PFSK-1 (cell line): ENCODE measurements around the gene FAT1.
A peak's percentile ranks its signal among the peaks of the same experiment; 100 is the strongest.

Experiments
- FOXP2 ChIP-seq: optimal IDR thresholded peaks from 2 replicates; pipeline ENCODE3; 2011; ENCODE audit warnings: borderline replicate concordance, control low read depth, inconsistent platforms; ENCODE audit not compliant: insufficient read depth; ENCODE audit errors: extremely low read length, extremely low read depth
- POLR2AphosphoS5 ChIP-seq: IDR thresholded peaks from 2 replicates; pipeline ENCODE4 v1.6.1; 2012; ENCODE audit warnings: low read depth, mild to moderate bottlenecking, control low read depth, low read length, moderate library complexity
- REST ChIP-seq, 2 experiments: IDR thresholded peaks; 2 replicates each; pipeline versions ENCODE4 v1.6.1 to v1.8.0; 2011 to 2012; ENCODE audit warnings: low read depth in 2 of 2, low read length in 2 of 2, control low read depth in 1 of 2, inconsistent platforms in 1 of 2, mild to moderate bottlenecking in 1 of 2, moderate library complexity in 1 of 2; ENCODE audit not compliant: insufficient read depth in 1 of 2
- SIN3A ChIP-seq: IDR thresholded peaks from 2 replicates; pipeline ENCODE4 v1.6.1; 2012; ENCODE audit warnings: mild to moderate bottlenecking, low read length, moderate library complexity, borderline replicate concordance; ENCODE audit not compliant: insufficient read depth
- TAF1 ChIP-seq: IDR thresholded peaks from 2 replicates; pipeline ENCODE4 v1.6.1; 2012; ENCODE audit warnings: low read length, control low read depth, borderline replicate concordance; ENCODE audit not compliant: insufficient read depth

Gene FAT1

DNA sequence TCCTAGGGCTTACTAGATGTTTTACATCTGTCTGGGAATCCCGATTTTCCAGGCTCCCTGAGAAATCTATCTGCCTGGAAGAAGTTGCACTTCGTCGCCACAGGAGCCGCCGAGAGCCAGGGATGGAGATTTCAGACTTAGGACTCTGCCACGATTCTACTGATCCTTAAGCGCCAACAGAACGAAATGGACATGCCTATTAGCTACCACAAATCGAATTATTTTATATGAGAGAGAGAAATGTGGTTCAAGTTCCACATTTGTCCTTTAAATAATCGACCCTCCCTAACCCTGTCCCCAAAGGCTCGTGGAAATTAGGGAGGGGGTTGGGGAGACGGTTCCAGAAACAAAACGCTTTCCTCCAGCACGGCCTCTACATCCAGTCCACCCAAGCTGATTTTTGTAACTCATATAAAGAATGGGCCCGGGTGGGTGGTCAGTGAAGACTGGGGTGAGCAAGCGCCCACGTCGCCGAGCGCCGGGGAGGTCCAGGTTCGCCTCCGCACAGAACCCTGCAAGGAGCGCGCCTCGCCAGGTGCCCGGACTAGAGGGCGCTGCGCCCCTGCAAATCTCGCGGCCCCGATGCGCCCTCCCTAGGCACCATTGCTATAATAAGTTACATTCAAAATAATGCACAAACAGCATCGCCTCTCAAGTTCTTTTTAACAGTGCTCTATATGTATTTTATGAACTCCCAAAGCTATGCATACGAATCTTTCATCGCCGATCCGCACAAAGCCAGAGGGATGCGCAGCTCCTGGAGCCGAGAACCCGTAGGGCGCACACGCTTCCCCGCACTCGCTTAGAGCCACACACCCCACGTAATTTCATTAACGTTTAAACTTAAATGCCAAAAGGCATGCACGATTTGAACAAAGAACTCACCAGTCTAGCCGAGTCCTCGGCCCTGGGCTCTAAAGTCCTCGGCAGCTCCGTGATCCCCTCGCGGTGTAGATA lies 2.1 kb upstream of the FAT1 start:
- no peak for TF ChIP-seq FOXP2
- no peak for TF ChIP-seq REST (IDR thresholded peaks at IDR 0.05; ENCODE audit: insufficient read depth in 1 of 2, low read depth in 2 of 2, low read length in 2 of 2)
- TF ChIP-seq TAF1: peak; percentile 38; the same call in 1 of the 2 replicates
- no peak for TF ChIP-seq POLR2AphosphoS5
- TF ChIP-seq SIN3A: no peak; the same call in 1 of the 2 replicates

DNA sequence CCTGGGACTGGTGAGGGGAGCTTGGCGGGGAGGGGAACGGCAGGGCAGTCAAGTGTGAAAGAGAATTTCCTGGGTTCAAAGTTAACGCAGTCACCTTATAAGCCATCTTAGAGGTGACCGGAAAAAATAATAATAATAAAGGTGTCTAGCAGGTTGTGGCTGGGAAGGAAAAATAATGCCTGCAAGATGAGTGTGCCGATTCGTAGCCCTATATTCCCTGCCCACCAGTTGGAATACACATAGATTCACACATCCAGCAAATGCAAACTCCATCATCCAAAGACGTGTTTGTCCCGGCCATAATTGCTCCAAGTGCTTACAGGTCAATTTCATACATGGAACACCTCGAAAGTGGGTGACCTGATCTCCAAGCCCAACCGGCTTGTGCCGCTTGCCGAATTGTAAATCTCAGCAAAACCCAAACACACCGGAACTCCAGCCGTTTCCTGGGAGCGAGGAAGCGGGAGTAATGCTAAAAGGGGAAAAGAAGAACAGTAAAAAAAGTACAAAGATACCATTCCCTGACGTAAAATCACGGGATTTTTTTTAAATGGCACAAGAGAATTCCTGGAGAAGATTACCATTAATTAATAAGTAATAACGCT lies 1.3 kb upstream of the FAT1 start:
- no peak for TF ChIP-seq REST (IDR thresholded peaks at IDR 0.05; ENCODE audit: insufficient read depth in 1 of 2, low read depth in 2 of 2, low read length in 2 of 2)
- TF ChIP-seq SIN3A: 0 out of 2 replicates have a peak, but pooled peaks have one; percentile 11
- no peak for TF ChIP-seq POLR2AphosphoS5
- TF ChIP-seq FOXP2: no peak
- TF ChIP-seq TAF1: 0 out of 2 replicates have a peak, but pooled peaks have one; percentile 17

- TF ChIP-seq FOXP2: no peak
- TF ChIP-seq TAF1: peak; percentile 6; the same call in 1 of the 2 replicates
- TF ChIP-seq SIN3A: peak; percentile 71; the same call in 1 of the 2 replicates
- TF ChIP-seq REST (IDR thresholded peaks at IDR 0.05; ENCODE audit: insufficient read depth in 1 of 2, low read depth in 2 of 2, low read length in 2 of 2): no peak
Observed at GRCh38 chr4:186724058-186724863, 605 bp upstream of the FAT1 start.

DNA sequence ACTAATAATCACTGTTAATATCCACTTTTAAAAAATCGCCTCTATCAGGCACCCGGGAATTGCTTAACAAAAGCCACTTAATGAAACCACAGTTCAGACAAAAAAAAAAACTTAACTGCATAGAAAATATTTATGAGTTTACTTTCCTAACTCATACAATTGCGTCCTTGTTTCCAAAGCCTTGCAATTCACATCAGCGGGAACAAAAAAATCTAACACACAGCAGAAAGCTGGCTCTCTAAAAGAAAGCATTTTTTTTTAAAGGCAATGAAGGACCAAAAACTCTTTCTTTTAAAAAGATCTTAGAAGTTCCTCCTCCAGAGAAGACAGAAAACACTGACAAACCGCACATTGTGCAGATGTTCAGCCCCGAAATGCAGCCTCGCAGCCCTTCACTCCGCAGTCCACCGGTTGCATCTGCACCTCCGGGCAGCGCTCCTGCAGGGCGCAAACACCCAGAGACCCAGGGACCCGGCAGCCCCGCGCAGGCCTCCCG lies 812 bp downstream of the FAT1 start:
- TF ChIP-seq REST (IDR thresholded peaks at IDR 0.05; ENCODE audit: insufficient read depth in 1 of 2, low read depth in 2 of 2, low read length in 2 of 2) (no peak), FOXP2 (no peak), POLR2AphosphoS5 (no peak), SIN3A (no peak), TAF1 (no peak)
